Colon (tissue), 2 donors: ENCODE results near the gene KLHL41.
A peak's percentile ranks its signal among the peaks of the same experiment; 100 is the strongest.
"Not testable (repeated sequence)": the region's sequence is repeated elsewhere in the genome, so short reads cannot be mapped to it uniquely, and the experiment has no call there.

Experiments
- FAIRE-seq: peaks from 2 replicates; lab custom pipeline; 2012; peaks lifted over from hg19 to GRCh38; lab: Jason Lieb, UNC
- donor health status: control.
- donor health status: control.

The KLHL41 gene

DNA sequence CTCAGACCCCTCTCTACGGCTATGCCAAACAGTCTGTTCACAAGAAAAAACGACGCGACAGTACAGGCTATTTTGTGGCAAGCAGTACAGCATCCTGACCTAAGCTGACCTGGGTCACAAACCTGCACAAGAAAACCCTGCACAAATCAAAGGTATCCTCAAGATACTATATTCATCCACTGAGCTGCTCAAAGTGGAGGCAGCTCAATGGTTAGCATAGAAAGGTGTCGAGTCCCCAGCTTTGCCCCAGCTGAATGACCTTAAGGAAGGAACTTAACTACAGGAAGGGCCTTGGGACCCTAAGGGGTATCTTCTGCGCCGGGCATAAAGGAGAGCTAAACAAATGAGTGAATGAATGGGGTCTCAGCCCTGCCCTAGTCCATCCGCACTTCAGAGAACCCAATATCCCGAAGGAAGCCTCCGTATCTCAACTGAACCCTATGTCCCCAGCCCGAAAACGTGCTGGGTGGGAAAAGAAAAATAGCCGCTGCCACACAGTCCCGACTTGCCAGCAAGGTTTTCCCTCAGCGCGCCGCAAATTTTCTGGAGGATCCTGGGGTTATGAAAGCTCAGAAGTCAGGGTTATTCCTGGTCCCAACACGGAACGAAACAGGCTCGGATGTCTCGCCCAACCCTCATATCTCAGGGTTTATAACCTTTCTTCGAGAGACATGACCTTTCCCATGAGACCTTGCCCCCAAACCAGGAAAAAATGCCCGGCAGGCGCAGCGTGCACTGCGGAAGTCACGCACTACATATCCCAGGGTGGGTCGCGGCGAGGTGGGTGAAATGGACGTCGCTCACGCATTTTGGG, 63.9 kb downstream of the KLHL41 start, which contains the start of gene FASTKD1:
Gene FASTKD1, minus strand, starts transcription at position 706 of the 814 bp plus-strand sequence. CDS start 1,836 bp downstream, outside the sequence.
- peak; percentile 60 for FAIRE-seq

DNA sequence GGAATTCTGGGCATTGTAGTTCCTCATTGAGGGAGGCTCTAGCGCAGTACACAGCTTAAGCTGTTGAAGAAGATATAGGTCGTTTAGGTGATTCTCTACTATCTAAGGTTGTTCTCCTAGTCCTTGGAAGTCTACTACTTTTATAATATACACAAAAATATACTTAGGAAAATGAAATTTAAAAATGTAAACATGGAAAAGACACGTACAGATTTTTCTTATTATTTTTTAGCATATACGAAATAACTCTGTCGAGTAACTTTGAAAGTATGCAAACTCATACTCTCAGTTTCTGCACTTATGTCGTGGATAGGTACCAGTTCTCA, 64.4 kb downstream of the KLHL41 start:
- FAIRE-seq: no peak

DNA sequence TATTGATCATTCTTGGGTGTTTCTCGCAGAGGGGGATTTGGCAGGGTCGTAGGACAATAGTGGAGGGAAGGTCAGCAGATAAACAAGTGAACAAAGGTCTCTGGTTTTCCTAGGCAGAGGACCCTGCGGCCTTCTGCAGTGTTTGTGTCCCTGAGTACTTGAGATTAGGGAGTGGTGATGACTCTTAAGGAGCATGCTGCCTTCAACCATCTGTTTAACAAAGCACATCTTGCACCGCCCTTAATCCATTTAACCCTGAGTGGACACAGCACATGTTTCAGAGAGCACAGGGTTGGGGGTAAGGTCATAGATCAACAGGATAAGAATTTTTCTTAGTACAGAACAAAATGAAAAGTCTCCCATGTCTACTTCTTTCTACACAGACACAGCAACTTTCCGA, 65.0 kb downstream of the KLHL41 start:
- not testable (repeated sequence) for FAIRE-seq

DNA sequence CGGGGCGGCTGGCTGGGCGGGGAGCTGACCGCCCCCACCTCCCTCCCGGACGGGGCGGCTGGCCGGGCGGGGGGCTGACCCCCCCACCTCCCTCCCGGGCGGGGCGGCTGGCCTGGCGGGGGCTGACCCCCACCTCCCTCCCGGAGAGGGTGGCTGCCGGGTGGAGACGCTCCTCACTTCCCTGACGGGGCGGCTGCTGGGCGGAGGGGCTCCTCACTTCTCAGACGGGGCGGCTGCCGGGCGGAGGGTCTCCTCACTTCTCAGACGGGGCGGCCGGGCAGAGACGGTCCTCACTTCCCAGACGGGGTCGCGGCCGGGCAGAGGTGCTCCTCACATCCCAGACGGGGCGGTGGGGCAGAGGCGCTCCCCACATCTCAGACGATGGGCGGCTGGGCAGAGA, 65.8 kb downstream of the KLHL41 start:
- not testable (repeated sequence) for FAIRE-seq
